Astrocyte of the spinal cord (primary cell): ENCODE data around the gene ATP13A2.

ENCODE experiments used
- DNase-seq: peaks from one replicate; pipeline ENCODE4 v3.0.0; 2011; ENCODE audit warnings: low read depth, low spot score
- H3K4me3 ChIP-seq: 2 replicates; pipeline ENCODE4 v1.5.1; 2011; ENCODE audit warnings: low read depth, mild to moderate bottlenecking, low read length, moderate library complexity
- CTCF ChIP-seq: IDR thresholded peaks from 2 replicates; pipeline ENCODE4 v1.5.1; 2012; ENCODE audit warnings: low read depth, mild to moderate bottlenecking, low read length, inconsistent platforms
- in situ Hi-C: cut with HindIII; loops from 2 replicates; pipeline ENCODE4 v1.10.0; 2017; ENCODE audit warnings: low sequenced_read_pairs

Gene ATP13A2

GRCh38 chr1:16973215-16973614, 38.5 kb downstream of the ATP13A2 start:
- no peak overlapping the region for H3K4me3 ChIP-seq
- in situ Hi-C loops, result no loop called here
- no peak for TF ChIP-seq CTCF
- no peak for DNase-seq

- no peak for DNase-seq
- H3K4me3 ChIP-seq, result no peak overlapping the region
- TF ChIP-seq CTCF, result no peak
- in situ Hi-C loops, result no loop called here
These were observed 39.4 kb downstream of the ATP13A2 start for GRCh38 chr1:16972189-16972895.

DNA sequence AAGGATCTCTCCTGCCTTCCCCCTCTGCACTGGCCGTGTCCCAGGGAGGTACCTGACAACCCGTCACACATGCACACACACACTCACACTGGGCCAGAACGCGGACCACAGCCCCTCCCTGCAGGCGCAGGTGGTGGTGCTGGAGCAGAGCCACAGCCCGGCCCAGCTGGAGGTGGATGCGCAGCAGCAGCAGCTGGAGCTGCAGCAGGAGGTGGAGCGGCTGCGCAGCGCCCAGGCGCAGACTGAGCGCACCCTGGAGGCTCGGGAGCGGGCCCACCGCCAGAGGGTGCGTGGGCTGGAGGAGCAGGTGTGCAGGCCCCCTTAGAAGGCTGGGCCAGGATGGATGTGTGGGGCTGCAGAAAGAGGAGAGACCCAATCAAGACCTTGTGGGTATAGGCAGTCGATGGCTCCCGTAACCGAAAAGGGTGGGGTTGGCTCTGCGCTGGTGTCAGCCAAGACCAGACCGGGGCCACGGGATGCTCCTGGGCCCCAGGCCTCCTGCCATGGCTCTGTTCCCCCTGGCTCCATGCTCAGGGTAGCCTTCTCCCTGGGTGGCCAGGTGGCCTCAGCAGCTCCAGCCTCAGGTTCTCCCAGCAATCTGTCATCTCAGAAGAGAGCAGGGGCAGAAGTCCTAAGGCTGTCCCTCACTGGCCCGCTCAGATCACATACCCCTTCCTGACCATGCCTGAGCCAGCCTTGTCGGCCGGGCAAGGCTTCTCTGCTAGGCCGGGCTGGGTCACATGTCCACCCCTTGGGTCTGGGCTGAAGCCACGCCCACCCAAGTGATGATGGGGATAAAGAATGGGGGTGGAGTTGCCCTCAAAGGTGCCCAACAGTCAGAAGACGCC, 40.2 kb downstream of the ATP13A2 start:
- TF ChIP-seq CTCF, result no peak
- no peak overlapping the region for H3K4me3 ChIP-seq
- DNase-seq, result peak; percentile 64
- in situ Hi-C loops, result no loop called here

DNA sequence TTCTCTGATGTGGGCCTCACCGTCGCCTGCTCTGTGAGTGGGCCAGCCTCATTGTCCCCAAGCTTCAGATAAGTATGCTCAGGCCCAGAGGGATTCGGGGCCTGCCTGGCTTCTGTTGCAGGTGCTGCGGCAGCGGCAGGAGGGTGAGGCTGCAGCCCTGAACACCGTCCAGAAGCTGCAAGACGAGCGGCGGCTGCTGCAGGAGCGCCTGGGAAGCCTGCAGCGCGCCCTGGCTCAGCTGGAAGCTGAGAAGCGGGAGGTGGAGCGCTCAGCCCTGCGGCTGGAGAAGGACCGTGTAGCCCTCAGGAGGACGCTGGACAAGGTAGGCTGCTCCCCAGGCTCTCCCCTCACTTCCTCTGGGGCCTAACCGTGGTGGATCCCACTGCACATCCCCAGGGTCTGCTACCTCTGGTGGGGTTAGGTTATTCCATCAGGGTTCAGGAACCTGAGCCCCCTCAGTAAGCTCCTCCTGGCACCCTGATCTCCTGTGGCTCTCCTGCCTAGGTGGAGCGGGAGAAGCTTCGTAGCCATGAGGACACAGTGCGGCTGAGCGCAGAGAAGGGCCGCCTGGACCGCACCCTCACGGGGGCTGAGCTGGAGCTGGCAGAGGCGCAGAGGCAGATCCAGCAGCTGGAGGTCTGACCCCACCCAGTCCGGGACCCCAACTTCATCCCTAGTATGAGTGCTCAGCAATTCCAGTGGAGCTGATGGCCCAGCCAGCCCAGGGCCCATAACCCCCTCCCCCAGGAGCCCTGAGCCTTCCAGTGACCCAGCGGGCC, 41.4 kb downstream of the ATP13A2 start:
- in situ Hi-C loops, result no loop called here
- no peak overlapping the region for H3K4me3 ChIP-seq
- no peak for DNase-seq
- no peak for TF ChIP-seq CTCF

DNA sequence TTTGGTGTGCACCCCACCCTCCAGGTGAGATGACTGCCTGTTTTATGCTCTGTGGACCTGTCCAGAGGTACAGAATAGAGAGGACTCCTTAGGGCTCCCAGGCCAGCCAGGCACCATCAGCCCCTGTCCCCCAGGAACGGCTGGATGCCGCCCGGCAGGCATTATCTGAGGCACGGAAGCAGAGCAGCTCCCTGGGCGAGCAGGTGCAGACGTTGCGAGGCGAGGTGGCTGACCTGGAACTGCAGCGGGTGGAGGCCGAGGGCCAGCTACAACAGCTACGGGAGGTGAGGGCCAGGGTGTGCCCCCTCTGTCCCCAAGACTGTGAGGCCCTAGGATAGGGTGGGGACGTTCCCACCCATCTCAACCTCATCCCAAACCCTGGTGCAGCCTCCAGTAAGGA, 42.1 kb downstream of the ATP13A2 start:
- H3K4me3 ChIP-seq, result no peak overlapping the region
- in situ Hi-C loops, result no loop called here
- no peak for DNase-seq
- no peak for TF ChIP-seq CTCF

GRCh38 chr1:16969057-16969611, 42.6 kb downstream of the ATP13A2 start:
- no peak for TF ChIP-seq CTCF
- DNase-seq, result no peak
- in situ Hi-C loops, result no loop called here
- no peak overlapping the region for H3K4me3 ChIP-seq
